Ishikawa (cell line): ENCODE measurements around the gene MAGI1.

Source experiments
- CEBPB ChIP-seq: IDR thresholded peaks from 2 replicates; pipeline ENCODE4 v1.6.1; 2012
- CREB1 ChIP-seq: IDR thresholded peaks from 2 replicates; pipeline ENCODE4 v1.6.1; 2012; ENCODE audit warnings: low read depth
- EGR1 ChIP-seq: IDR thresholded peaks from 2 replicates; pipeline ENCODE4 v1.6.1; 2012
- EP300 ChIP-seq: IDR thresholded peaks from 2 replicates; pipeline ENCODE4 v1.6.1; 2012; ENCODE audit warnings: borderline replicate concordance
- FOXM1 ChIP-seq: IDR thresholded peaks from 2 replicates; pipeline ENCODE4 v1.6.1; 2012; ENCODE audit warnings: low read depth, borderline replicate concordance
- NFIC ChIP-seq: IDR thresholded peaks from 2 replicates; pipeline ENCODE4 v1.6.1; 2012
- RAD21 ChIP-seq: IDR thresholded peaks from 2 replicates; pipeline ENCODE4 v1.6.1; 2012; ENCODE audit warnings: low read depth
- REST ChIP-seq: IDR thresholded peaks from 2 replicates; pipeline ENCODE4 v1.6.1; 2012; ENCODE audit warnings: low read depth, mild to moderate bottlenecking
- TAF1 ChIP-seq: IDR thresholded peaks from 2 replicates; pipeline ENCODE4 v1.6.1; 2012; ENCODE audit warnings: low read depth, mild to moderate bottlenecking
- TCF12 ChIP-seq: IDR thresholded peaks from 2 replicates; pipeline ENCODE4 v1.6.1; 2012; ENCODE audit warnings: low read depth
- TEAD4 ChIP-seq: IDR thresholded peaks from 2 replicates; pipeline ENCODE4 v1.6.1; 2012
- YY1 ChIP-seq: IDR thresholded peaks from 2 replicates; pipeline ENCODE4 v1.6.1; 2012; ENCODE audit warnings: low read depth
- ZBTB7A ChIP-seq: IDR thresholded peaks from 2 replicates; pipeline ENCODE4 v1.6.1; 2012; ENCODE audit warnings: low read depth
- TF ChIP-seq, protein P1 (sequence below): IDR thresholded peaks from 2 replicates; pipeline ENCODE4 v1.6.1; 2012
- TF ChIP-seq, protein P2 (sequence below): IDR thresholded peaks from 2 replicates; pipeline ENCODE4 v1.6.1; 2012

Gene MAGI1

GRCh38 chr3:65675011-65675410 is 363.7 kb downstream of the MAGI1 start:
- TF ChIP-seq TEAD4 (no peak), TCF12 (no peak), NFIC (no peak), ZBTB7A (no peak), FOXM1 (no peak), YY1 (no peak), CREB1 (no peak)
- TF ChIP-seq, protein P1, sequence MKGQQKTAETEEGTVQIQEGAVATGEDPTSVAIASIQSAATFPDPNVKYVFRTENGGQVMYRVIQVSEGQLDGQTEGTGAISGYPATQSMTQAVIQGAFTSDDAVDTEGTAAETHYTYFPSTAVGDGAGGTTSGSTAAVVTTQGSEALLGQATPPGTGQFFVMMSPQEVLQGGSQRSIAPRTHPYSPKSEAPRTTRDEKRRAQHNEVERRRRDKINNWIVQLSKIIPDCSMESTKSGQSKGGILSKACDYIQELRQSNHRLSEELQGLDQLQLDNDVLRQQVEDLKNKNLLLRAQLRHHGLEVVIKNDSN, result no peak

GRCh38 chr3:65674226-65674625 is 364.5 kb downstream of the MAGI1 start:
- TF ChIP-seq NFIC (no peak), TEAD4 (no peak), CEBPB (no peak), CREB1 (no peak), REST (no peak)
- TF ChIP-seq, protein P1, result no peak
- TF ChIP-seq, protein P2, sequence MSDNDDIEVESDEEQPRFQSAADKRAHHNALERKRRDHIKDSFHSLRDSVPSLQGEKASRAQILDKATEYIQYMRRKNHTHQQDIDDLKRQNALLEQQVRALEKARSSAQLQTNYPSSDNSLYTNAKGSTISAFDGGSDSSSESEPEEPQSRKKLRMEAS, result no peak

DNA sequence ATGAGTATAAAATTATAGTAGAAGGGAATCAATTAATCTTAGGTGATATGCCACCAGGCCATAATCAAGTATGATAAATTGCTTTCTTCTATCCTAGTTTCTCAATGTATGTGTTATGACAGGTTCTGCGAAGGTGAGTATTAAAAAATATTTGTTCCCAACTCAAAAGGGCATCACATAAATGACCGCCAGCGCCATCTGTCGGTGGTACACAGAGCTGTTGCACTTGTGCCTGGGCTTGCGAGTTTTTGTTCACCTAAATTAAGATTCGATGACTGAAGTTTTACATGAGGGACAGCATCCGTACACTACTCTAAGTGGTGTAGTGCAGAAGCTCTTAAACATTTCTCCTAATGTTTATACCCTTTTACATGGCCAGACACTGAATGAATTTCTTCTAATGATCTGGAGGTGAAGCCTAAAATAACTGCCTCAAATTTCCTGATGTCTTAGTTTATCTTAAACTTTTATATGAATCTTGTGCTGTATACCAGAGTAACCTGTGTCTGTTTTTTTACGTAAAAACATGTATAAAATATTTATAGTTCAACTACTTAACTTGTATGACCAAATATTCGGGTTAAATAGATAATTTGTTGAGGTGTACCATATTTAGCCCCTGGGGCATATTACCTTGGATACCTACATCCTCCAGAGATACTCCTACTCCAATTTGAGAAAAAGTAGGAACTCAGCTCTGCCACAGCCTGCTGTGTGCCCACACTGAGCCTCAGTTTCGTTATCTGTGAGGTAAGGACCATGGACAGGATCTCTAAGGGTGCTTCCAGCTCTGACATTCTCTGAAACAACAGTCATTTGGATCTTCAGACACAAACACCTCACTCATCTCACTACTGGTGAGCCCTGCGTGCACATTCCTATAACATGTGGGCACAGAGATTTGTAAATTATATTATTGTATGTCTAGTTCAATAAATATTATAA is 365.6 kb downstream of the MAGI1 start:
- peak; percentile 68 for TF ChIP-seq RAD21
- TF ChIP-seq CREB1, result no peak
- no peak for TF ChIP-seq CEBPB
- no peak for TF ChIP-seq EP300
- no peak for TF ChIP-seq YY1
- no peak for TF ChIP-seq TAF1
- TF ChIP-seq REST, result peak; percentile 58; the same call in 1 of the 2 replicates
- TF ChIP-seq TCF12, result no peak

GRCh38 chr3:65672061-65672460 is 366.7 kb downstream of the MAGI1 start:
- TF ChIP-seq NFIC (no peak), EP300 (no peak)
- TF ChIP-seq, protein P1, result no peak

- TF ChIP-seq TCF12 (no peak), CEBPB (no peak), CREB1 (no peak), NFIC (no peak), TAF1 (no peak), REST (no peak), ZBTB7A (no peak), RAD21 (no peak), YY1 (no peak), EP300 (no peak), EGR1 (no peak), FOXM1 (no peak)
- TF ChIP-seq, protein P1, result no peak
- TF ChIP-seq, protein P2, result no peak
Measured at GRCh38 chr3:65671004-65671403, 367.7 kb downstream of the MAGI1 start.
